NCI-H446 treated with DMSO at 0.1 percent for 48 hours (cell line): Measurements from ENCODE around the gene ZNF225.
"Not testable (repeated sequence)": the region's sequence is repeated elsewhere in the genome, so short reads cannot be mapped to it uniquely, and the experiment has no call there.

ENCODE experiments used
- DNase-seq: peaks from one replicate; lab custom pipeline; 2025; lab: John Stamatoyannopoulos, UW

The ZNF225 gene

DNA sequence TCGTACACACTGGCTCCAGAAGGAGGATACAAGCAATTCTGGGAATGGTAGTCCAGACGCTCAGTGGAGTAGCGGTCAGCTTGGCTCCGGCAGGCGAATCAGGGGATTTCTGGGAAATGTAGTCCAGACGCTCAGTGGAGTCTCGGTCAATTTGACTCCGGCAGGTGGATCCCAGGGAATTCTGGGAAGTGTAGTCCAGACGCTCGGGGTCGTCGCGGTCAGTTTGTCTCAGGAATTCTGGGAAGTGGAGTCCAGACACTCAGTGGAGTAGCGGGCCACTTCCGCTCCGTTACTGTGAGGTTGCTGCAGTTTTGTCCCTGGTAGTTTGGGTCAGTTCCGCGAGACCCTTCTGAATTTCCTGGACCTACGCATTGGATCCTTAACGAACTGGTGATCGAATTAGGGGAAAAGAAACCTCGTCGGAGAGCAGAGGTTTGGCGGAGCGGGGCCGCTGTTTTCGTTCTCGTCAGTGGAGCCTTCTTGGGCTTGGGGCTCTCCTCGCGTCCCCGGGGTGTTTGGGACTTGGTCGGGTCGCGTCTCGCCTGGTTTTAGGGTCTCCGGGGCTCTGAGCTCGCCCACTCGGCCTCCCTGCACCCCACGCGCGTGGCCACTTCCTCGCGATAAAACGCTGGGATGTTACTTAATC is at the start of gene ZNF225:
ZNF225 (plus strand) TSS at position 262 of the 646 bp plus-strand sequence. CDS start 2,429 bp downstream, outside the sequence.
- peak; percentile 97 for DNase-seq

DNA sequence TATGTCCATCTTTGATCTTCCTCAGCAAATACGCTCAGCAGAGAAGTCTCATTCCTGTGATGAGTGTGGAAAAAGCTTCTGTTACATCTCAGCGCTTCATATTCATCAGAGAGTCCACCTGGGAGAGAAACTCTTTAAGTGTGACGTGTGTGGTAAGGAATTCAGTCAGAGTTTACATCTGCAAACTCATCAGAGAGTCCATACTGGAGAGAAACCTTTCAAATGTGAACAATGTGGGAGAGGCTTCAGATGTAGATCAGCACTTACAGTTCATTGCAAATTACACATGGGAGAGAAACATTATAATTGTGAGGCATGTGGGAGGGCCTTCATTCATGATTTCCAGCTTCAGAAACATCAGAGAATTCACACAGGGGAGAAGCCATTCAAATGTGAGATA is 46.9 kb upstream of the ZNF225 start:
- no peak for DNase-seq

- DNase-seq = no peak
Measured at GRCh38 chr19:44069415-44069814, 43.8 kb upstream of the ZNF225 start.

DNA sequence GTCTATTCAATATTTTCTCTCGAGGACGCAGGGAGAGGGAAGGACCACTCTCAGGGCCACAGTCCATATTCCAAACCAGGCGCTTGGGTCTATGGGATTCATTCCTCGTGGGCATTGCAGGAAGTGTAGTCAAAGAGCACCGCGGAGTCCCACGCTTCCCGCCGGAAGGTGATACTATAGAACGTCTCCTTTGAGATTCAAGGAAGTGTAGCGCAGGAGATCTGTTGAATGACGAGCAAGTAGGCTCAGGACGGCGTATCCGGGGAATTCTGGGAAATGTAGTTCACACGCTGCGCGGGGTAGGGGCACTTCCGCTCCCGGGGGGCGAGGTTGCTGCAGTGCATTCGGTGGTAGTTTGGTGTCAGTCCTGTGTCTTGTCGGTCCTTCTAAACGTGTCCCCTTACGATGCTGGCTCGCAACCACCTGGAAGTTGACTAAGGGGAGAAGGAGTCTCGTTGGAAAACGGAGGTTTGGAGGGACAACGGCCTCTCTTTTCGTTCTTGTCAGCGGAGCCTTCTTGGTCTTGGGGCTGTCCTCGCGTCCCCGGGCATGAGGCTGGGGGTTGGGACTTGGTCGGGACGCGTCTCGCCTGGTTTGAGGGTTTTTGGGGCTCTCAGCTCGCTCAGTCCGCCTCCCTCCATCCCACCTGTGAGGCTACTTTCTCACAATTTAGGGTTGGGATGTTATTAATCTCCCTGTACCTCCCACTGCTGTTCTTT is 41.2 kb upstream of the ZNF225 start, which contains the start of gene ZNF284:
ZNF284 (plus strand) TSS at position 336 of the 719 bp plus-strand sequence. CDS start 4,231 bp downstream, outside the sequence.
- DNase-seq = peak; percentile 88

GRCh38 chr19:44072543-44073401 is 40.4 kb upstream of the ZNF225 start:
- no peak for DNase-seq

DNA sequence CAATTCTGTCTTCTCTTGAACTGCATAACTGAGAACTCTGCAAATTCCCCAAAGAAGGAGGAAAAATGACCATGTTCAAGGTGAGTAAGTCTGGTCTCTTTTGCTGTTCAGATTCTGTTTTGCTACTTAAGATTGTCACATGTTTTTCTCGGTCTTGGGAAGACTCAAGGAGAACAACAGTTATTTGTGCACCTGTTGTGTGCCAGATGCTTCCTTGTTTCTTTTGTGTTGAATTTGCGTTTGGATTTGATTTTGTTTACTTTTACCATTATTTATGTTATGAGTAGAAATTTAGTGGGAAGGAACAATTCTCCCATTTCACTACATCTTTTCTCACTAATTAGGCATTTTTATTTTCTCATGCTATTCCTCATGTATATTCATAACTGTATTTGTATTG is 36.9 kb upstream of the ZNF225 start:
- DNase-seq = no peak

DNA sequence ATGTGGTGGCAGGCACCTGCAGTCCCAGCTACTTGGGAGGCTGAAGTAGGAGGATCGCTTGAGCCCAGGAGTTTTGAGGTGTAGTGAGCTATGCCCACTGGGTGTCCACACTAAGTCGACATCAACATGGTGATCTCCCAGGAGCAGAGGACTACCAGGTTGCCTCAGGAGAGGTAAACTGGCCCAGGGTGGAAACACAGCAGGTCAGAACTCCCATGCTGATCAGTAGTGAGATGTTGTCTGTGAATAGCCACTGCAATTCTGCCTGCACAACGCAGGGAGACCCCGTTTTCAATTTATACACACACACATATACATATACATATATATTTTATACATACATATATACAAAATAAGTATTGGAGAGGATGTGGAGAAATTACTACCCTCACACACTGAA is 21.1 kb upstream of the ZNF225 start:
- no peak for DNase-seq

DNA sequence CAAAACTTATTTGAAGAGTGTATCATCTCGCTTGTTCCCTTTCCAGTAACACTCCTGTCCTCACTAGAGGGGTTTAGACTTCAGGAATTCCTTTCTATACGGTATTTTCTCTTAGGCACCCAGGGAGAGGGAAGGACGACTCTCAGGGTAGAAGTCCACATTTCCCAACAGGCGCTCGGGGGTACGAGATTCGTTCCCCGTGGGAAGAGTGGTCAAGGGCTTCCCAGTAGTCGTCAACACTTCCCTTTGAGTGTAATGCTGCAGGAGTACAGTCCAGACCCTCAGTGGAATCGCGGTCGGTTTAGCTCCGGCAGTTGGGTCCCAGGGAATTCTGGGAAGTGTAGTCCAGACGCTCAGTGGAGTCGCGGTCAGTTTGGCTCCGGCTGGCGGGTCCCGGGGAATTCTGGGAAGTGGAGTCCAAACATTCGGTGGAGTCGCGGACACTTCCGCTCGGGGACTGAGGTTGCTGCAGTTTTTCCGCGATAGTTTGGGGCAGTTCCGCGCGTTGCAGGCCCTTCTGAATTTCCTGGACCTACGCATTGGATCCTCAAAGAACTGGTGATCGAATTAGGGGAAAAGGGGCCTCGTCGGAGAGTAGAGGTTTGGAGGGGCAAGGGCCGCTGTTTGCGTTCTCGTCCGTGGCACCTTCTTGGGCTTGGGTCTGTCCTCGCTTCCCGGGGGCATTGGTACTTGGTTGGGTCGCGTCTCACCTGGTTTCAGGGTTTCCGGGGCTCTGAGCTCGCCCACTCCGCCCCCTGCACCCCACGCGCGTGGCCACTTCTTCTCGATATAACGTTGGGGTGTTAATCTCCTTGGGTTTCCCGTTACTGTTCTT is 19.1 kb upstream of the ZNF225 start, which contains the start of gene ZNF224:
ZNF224 (plus strand) TSS at position 431 of the 835 bp plus-strand sequence. CDS start 3,513 bp downstream, outside the sequence.
- peak; percentile 83 for DNase-seq

GRCh38 chr19:44107751-44108150 is 5.4 kb upstream of the ZNF225 start:
- DNase-seq = no peak

DNA sequence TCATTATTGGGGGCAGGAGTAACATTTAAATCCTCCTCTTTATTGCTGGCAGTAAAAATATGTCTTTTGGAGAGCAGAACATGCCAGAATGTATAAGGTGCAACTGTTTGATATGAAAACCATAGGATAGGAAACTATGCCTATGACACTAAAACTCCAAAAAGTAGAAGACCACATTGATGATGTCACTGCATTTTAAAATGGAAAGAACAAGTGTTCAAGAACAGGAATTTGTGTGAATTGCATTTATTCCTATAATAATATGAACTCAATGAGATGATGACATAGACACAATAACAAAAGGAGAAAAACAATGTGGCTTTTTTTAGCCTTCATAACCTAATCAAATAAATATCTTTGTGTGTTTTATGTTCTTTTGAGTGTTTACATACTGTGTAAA is 3.7 kb upstream of the ZNF225 start:
- no peak for DNase-seq

- no peak for DNase-seq
Measured at GRCh38 chr19:44111910-44112463, 1.2 kb upstream of the ZNF225 start.

DNA sequence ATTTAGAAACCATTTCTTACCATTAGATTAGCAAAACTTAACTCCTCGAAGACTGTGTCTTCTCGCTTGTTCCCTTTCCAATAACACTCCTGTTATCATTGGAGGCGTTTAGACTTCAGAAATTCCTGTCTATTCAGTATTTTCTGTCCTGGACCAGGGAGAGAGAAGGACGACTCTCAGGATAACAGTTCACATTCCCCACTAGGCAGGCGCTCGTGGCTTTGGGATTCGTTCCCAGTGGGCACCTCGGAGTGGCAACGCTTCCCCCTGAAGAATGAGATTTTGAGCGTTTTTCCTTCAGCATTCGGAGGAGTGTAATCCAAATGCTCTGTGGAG is 429 bp upstream of the ZNF225 start:
- DNase-seq = no peak

GRCh38 chr19:44113784-44114390 is 688 bp downstream of the ZNF225 start:
- no peak for DNase-seq

DNA sequence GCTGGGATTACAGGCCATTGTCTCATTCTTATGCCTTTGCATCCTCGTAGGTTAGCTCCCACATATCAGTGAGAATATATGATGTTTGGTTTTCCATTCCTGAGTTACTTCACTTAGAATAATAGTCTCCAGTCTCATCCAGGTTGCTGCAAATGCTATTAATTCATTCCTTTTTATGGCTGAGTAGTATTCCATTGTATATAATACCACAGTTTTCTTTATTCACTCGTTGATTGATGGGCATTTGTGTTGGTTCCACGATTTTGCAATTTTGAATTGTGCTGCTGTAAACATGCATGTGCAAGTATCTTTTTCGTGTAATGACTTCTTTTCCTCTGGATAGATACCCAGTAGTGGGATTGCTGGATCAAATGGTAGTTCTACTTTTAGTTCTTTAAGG is 8.0 kb downstream of the ZNF225 start:
- DNase-seq = not testable (repeated sequence)

- no peak for DNase-seq
Measured at GRCh38 chr19:44131955-44132354, 18.8 kb downstream of the ZNF225 start.

DNA sequence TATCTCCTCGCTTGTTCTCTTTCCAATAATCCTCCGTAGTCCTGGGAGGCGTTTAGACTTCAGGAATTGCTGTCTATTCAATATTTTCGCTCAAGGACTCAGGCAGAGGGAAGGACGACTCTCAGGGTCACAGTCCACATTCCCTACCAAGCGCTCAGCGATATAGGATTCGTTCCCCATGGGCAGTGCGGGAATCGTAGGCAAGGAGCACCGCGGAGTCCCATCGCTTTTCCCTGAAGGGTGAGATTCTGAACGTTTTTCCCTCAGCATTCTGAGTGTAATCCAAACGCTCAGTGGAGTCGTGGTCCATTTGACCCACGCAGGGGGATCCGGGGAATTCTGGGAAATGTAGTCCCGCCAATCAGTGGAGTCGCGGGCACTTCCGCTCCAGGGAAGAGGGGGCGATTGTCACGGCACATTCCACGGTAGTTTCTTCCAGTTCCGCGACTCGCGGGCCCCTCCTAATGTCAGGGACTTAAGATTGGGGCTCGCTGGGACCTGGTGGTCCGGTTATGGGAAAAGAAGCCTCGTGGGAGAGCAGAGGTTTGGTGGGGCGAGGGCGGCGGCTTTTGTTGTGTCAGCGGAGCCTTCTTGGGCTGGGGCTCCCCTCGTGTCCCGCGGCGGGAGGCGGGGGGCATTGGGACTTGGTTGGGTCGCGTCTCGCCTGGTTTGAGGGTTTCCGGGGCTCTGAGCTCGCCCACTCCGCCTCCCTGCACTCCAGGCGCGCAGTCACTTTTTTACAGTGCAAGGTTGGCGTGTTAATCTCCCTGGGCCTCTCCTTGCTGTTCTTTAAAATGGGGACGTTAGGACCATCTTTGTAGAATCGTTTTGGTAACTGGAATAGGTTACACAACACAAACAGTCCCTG is 28.2 kb downstream of the ZNF225 start, which contains the start of gene ZNF234:
ZNF234 (plus strand) TSS at position 364 of the 868 bp plus-strand sequence. CDS start 3,079 bp downstream, outside the sequence.
- peak; percentile 62 for DNase-seq

- no peak for DNase-seq
Measured at GRCh38 chr19:44142059-44142433, 28.8 kb downstream of the ZNF225 start.

DNA sequence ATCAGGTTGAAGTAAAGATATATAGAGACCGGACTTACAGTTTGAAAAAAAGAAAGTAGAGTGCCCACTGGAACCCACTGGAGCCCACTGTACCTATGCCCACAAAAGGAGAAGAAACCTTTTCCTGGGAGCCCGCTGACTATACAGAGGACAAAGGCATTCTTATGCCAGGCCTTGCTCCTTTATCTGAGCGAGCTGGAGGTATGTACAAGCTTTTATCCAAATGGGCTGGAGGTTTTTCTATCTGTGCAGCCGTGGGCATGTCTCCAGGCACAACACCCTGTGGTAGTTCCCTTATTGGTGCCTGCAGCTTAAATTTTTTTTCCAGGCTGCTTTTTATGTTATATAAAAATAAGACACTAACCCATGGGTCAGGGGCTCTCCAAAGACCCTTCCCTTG is 36.6 kb downstream of the ZNF225 start:
- no peak for DNase-seq

DNA sequence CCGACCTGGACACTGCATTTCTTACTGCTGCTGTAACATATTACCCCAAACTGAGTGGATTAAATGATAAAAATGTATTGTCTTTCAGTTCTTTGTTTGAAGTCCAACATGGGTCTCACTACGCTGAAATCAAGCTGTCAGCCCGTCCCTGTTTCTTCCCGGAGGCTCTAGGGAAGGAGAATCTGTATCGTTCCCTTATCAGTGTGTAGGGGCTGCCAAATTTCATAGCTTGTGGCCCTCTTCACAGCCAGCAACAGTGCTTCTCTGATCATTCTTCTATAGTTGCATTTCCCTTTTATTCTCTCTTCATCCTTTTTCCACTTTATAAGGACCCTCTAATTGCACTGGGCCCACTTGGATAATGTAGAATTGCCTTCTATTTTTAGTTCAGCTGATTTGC is 38.3 kb downstream of the ZNF225 start:
- no peak for DNase-seq

GRCh38 chr19:44156475-44156874 is 43.3 kb downstream of the ZNF225 start:
- DNase-seq = no peak
